NCI-H2196 treated with DMSO at 0.1 percent for 48 hours (cell line): ENCODE results near the gene RIN1.
A peak's percentile ranks its signal among the peaks of the same experiment; 100 is the strongest.
"Not testable (repeated sequence)": the region's sequence is repeated elsewhere in the genome, so short reads cannot be mapped to it uniquely, and the experiment has no call there.

ENCODE experiments used
- DNase-seq: peaks from one replicate; lab custom pipeline; 2025; ENCODE audit not compliant: unreplicated experiment; lab: John Stamatoyannopoulos, UW

RIN1 gene

DNA sequence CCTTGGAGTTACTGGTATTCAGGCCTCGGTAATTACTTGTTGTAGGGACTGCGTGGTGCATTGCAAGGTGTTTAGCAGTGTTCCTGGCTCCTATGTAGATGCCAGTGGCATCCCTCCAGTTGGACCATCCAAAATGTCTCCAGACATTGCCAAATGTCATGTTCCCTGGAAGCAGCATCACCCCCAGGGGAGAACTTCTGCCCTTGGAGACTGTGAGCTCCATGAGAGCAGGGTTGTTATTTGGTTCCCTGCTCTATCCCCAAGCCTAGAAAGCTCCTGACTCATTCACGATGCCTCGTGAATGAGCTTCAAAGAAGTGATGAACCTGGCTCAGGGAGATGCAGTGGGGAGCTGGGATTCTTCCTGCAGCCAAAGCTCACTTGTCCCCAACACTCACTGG, 14.6 kb downstream of the RIN1 start:
- no peak for DNase-seq

DNA sequence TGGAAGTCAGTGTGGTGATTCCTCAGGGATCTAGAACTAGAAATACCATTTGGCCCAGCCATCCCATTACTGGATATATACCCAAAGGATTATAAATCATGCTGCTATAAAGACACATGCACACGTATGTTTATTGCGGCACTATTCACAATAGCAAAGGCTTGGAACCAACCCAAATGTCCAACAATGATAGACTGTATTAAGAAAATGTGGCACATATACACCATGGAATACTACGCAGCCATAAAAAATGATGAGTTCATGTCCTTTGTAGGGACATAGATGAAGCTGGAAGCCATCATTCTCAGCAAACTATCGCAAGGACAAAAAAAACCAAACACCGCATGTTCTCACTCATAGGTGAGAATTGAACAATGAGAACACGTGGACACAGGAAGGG, 15.5 kb downstream of the RIN1 start:
- DNase-seq, result not testable (repeated sequence)

DNA sequence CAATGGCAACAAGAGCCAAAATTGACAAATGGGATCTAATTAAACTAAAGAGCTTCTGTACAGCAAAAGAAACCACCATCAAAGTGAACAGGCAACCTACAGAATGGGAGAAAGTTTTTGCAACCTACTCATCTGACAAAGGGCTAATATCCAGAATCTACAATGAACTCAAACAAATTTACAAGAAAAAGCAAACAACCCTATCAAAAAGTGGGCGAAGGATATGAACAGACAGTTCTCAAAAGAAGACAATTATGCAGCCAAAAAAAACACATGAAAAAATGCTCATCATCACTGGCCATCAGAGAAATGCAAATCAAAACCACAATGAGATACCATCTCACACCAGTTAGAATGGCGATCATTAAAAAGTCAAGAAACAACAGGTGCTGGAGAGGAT, 15.9 kb downstream of the RIN1 start:
- not testable (repeated sequence) for DNase-seq

DNA sequence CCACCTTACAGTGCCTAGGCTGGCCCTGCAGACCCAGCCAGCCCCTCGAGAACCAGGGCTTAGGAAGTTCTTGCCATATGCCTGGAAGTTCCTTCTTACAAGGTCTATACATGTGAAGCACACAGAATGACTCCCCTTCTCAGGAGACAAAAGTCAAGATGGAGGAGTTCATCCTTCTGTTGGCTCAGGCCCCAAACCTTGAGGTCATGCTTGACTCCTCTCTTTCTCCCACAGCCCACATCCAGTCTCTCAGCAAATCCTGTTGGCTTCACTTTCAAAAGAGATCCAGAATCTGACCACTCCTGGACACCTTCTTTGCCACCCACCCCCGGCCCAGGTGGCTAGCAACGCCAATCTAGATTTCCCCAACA, 17.6 kb downstream of the RIN1 start:
- no peak for DNase-seq

DNA sequence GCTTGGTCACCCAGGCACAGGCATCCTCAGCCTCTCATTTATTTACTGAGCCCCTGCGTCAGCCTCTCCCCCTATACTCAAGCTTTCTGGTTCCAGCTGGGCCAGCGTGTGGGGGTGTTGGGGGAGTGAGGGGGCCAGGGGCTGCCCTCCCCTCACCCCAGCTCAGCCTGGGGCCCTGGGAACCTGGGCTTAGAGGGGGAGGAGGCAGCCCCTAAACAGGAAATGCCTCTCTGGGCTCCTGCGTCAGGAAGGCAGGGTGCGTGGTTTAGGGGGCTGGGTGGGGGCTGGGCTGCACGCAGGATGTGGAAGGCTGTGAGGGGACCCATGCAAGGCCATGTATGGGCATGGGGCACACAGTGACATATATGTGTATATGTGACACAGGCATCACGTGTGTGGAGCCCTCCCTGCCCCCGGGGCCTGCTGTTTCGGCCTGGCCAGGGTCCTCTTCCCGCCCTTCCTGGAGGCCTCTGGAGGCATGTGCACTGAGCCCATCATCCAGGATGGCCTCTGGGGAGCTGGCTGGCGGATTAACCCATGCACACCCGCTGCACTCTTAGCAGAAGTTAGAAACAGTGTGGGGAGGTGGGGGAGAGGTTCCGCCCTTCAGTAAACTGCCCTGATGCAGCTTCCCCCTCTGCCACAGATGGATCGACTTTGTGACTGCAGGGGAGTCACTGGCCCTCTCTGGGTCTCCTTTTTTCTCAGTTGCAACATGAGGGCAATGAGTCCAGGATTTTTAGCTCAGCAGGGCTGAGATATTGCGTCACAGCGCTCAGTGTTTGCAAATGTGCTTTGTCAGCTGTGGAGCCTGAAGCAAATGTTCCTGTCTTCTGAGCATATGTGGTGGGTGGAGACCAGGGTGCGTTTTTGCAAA, 18.3 kb downstream of the RIN1 start:
- DNase-seq, result no peak

DNA sequence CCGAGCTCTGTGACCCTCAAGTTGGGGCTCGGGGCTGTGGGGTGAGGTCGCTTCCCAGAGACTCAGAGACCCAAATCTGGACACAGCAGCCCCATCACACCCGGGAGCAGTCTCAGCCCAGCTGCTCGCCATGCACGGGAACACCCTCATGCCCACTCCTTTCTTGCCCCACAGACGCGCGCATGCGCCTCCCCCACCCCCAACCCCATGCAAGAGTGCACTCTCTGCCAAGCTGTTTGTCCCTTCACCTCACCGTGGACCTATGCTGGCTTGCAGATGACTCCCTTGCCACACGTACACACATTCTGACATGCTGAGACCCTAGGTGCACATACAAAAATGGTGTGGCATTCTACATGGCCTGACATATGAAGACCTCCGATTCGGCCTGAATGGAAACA, 18.9 kb downstream of the RIN1 start:
- DNase-seq, result no peak

DNA sequence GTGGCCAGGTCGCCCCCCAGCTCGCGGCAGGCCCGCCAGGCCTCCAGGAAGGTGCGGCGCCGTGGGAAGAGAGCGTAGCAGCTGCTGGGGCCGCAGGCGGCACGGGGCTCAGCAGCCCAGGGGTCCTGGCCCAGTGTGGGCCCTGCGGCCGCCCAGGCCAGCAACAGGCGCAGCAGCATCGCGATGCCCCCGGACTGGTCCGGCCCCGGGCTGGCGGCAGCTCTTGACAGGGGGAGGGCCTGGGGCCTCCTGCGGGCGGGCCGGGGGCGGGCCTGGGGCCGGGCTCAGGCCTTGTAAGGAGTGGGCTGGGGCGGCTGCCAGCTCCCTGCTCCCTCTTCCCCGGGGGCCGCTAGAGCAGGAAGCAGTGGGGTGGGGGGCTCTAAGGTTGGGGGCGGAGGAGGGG, 19.4 kb downstream of the RIN1 start, which contains the start of gene CD248:
CD248 (minus strand) TSS at position 196 of the 403 bp plus-strand sequence; CDS start at position 179, 17 bp downstream.
- DNase-seq, result no peak

DNA sequence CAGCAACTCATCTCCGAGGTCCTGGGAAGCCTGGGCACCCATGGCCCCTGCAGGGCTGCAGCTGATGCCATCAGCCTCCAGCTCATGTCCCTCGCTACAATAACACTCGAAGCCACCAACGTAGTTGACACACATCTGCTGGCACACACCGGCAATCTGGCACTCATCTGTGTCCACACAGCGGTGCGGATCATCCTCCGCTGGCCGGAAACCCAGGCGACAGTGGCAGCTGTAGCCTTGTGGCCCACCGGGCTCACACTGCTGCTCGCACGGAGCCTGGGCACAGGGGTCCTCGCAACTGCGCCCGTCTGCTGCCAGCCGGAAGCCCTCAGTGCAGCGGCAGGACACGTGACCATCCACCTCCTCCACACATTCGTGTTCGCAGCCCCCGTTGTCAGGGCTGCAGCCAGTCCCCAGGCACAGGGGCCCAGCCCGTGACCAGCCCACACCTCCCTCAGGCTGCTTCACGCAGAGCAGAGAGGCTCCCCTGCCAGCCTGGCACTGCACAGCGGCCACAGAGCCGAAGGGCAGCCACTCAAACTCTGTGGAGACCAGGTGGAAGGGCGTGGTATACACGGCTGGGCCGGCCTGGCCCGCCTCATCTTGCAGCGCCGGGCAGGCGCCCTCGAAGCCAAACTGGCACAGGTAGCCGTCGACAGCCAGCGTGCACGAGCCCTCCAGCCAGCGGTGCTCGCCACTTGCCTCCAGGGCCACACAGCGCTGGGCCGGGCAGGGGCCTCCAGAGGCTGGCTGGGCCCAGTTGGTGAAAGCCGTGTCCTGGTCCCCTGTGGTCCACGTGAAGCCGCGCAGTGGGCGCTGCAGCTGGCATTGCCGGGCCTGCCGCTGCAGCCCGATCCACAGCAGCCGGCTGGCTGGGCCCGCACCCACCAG, 20.1 kb downstream of the RIN1 start:
- no peak for DNase-seq

DNA sequence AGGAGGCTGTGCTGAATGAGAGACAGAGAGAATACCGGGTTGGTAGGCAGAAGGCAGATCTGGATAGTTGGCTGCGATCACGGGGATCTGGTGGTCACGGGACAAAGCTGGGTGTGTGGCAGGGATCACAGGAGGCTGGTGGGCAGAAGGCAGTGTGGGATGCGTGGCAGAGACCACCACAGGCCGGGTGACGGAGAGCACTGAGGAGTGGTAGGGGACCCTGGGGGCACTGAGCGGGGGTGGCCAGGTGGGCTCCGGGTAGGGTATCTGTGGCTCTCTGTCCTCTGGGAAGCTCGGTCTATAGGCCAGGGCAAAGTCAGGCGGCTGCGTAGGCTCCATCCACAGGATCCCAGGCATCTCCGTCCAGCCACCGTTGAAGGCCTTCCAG, 20.7 kb downstream of the RIN1 start:
- DNase-seq, result no peak

DNA sequence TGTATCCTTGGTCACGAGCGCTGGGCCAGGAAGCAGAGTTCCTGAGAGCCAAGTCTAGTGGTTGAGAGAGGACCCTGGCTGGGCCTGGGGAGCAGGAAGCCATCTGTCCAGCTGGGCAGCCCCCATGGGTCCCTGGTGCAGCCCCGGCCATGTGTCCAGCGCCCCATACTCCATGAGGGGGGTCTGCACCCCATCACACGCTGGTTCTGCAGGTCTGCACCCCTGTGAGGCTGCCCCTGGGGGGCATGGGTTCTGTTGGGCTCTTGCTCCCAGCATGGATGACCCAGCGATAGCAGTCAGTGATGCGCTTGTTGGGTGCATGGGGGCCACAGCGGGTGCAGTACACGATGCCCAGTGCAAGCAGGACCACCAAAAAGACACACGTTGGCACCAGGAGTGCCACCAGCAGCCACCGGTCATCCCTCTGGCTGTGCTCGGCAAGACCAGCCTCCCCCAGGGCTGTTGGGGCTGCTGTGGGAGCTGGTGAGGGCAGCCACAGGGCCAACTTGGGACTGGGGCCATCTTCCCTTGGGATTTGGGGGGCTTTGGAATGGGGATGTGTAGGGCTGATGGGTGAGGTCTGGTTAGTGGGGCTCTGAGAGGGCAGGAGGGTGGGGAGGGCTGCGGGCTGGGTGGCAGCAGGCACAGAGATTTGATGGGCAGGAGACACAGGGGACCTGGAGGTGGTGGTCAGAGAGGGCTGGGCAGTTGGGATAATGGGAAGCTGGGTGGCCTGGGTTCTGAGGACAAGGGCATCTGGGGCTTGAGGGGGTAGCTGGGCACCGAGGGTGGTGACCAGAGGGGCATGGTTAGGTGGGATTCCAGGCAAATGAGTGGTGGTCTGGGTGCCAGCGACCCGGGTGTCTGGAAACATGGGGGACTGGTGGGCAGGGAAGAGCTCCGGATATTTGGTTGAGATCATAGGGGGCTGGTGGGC, 21.4 kb downstream of the RIN1 start:
- no peak for DNase-seq

DNA sequence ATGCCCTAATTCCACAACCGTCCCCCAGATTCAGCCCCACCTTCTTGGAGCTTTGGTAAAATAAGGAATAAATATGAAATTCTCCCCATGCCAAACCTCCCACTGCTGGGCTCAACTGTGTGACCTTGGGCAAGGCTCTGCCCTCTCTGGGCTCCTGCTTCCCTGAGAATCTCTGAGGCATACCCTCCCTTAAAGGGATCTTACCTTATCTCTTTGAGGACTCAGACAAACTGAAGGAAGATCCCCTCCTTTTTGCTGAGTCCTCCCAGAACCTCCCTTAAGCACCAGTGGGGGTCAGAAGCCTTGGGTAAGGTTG, 22.1 kb downstream of the RIN1 start:
- DNase-seq, result no peak

DNA sequence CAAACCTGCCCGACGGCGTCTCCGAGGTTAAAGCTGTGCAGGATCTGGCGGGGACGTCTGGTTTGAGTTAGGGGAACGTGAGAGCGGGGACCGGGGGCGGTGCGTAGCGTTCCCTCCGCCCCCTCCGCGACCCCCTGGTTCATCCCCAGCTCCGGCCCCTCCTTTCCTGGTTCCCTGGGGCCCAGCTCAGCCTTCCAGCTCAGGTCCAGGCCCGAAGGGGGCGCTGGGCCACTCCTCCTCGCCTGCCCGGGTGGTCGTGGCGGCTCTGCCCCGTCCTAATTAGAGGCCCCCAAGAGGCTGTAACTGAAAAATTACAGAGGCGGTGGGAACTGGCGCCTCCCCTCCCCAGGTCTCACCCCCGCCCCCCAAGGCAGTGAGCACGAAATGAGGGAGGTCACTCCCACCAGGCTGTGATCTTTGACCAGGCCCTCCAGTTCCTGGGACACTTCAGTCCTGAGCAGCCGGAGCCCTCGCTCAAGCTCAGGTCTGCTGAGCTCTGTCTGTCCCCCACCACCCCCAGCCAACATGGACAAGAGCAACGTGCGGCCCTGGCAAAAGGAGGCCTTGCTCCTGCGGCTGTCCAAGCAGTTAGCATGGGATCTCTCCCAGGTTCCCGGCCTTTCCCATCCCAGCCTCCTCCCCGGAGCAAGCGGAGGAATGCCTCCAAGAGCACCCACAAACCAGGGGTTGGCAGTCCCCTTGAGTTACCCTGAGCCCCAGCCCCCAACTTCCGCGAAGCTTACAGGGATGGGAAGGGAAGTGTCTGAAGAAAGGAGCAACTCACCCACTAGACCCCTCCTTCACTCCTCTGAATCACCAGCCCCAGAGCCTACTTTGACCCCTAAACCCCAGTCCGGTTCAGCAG, 22.7 kb downstream of the RIN1 start:
- DNase-seq, result no peak

DNA sequence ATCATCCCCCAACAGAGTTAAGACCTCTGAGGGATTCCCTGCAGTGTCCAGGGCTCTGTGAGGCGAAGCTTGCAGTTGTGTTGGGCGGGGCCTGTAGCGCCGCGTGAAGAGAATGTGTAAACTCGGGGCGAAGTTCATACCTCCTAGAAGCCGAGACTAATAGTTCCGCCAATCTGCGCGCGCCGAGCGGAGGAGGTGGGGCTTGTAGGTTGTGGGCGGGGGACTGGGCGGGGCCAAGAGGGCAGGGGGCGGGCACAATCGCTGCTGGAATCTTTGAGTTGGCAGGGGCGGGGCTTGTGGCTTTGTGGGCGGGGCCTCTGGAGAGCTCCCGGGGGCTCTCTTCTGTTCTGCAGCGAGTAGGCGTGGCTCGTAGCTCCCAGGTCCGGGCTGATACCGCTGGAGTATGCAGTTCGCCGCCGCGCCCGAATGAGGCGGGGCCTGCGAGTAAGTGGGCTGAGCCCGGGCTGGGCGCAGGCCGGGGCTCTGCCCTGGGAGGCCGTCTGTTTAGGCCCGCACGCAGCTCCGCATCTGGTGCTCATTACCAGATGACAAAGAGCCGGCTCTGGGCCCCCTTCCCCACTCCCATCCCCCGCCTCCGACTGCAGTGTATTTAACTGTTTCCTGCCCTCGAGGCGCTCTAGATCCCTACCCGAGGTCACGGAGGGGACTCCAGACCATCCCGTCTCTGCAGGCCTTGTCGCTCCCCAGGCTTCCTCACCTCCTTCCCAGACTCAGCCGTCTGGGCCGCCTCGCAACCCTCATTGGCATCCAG, 23.5 kb downstream of the RIN1 start:
- peak; percentile 94 for DNase-seq

DNA sequence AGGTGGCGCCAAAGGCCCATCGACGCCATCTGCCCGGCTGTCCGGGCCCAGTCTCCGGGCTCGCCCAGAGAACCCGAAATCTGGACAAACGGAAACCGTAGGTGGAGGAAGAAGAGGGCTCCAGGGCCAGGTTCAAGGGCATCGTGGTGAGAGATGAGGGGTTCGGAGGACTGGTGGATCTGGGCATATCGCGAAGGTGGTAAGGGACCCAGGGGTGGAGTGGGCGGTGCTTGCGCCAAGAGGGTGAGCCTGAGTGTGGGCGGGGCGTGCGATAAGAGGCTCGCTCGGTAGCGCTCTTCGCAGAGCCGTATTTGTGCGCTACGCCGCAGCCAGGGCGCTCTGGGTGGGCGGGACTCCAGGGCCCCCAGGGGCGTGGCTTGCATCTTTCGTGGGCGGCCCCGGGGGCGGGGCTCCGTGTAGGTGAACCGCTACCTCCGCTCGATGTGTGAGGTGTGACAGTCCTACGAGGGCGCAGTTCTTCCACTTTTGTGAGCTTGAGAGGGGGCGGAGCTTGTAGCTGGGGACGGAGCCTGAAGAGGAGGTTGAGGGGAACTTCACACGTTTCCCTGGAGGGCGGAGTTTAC, 24.2 kb downstream of the RIN1 start:
- peak; percentile 96 for DNase-seq

DNA sequence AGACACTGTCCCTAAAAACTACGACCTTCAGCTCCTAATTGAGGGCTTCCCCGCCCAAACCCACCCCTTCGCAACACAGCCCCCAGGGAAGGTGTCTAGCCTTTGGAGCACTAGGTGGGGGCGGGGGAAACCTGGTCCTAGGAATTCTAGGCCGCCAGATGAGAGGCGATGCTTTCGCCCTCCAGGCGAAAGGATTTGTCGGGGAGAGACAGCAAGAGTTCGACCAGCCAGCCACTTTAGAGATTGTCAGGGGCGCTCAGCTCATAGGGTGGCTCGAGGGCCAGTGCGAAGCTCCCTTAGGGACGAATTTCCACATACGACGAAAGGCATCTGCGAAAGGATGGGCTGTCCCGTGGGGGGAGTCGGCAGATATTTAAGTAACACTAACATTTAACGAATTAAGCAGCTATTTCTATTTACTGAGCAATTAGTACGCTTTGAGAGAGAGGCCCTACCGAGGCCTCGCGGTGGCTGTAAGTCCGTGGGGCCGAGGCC, 24.7 kb downstream of the RIN1 start:
- DNase-seq, result no peak

DNA sequence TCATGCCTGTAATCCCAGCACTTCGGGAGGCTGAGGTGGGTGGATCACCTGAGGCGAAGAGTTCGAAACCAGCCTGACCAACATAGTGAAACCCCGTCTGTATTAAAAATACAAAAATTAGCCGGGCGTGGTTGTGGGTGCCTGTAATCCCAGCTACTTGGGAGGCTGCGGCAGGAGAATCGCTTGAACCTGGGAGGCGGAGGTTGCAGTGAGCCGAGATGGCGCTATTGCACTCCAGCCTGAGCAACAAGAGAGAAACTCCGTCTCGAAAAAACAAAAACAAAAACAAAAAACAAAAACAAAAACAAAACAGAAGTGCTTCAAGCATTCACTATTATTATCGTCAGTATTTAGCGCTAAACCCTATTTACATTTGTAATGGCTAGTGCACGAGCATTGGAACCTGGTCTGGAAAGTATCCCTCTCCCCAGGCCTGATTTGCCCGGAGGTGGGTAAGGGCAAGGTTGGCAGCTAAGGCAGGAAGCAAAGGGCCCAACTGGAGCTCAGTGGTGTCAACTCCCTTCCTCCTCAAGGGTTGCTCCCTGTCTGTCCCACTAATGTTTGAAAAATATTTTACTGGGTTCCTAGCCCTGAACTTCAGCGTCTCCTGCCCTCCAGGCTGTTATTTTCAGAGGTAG, 25.3 kb downstream of the RIN1 start:
- DNase-seq, result not testable (repeated sequence)

DNA sequence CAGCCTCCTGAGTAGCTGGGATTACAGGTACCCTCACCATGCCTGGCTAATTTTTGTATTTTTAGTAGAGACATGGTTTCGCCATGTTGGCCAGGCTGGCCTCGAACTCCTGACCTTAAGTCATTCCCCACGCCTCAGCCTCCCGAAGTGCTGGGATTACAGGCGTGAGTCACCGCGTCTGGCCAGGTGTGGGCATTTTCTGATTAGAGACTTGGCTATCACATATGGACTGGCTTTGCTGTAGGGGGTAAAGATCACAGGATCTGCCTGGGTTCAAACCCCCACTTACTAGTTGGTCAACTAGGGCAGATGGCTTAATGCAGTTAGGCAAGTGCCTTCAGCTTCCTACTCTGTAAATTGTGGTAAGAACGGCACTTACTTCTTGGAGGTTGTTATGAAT, 25.9 kb downstream of the RIN1 start:
- no peak for DNase-seq

DNA sequence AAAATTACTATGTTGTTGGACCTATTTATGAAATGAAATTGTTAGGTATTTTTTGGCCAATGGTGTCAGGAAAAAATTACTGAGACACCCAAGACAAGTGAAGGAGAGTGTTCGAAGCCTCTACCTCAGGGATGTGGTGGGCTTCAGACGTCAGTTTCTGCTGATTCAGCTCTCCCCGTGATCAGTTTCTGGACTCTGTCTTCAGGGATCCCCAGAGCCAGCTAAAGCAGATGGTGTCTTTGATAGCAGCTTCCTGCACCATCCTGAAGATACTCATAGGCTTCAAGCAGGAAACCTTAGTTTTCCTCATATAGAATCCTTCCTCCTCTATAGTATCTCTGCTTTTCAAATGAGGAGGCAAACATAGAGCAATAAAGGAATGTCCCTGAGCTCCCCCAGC, 26.8 kb downstream of the RIN1 start:
- DNase-seq, result no peak
